Mesothelial cell of epicardium (in vitro differentiated cells): ENCODE measurements around the gene CCDC80. TPM values are rescaled to one million over a fixed set of nuclear protein-coding genes. Genes with fewer than 3 reads are reported as not detected.
A peak's percentile ranks its signal among the peaks of the same experiment; 100 is the strongest.

Source experiments
- DNase-seq, 2 experiments: peaks; one replicate each; pipeline ENCODE4 v3.0.0; 2021; ENCODE audit warnings: low spot score in 2 of 2; ENCODE audit not compliant: unreplicated experiment in 2 of 2
- H3K27ac Mint-ChIP-seq: 2 replicates; pipeline ENCODE4 v1.8.0; 2021; ENCODE audit warnings: mixed read lengths
- H3K27me3 Mint-ChIP-seq: 2 replicates; pipeline ENCODE4 v1.8.0; 2021; ENCODE audit warnings: low read depth, mixed read lengths
- H3K36me3 Mint-ChIP-seq: 2 replicates; pipeline ENCODE4 v1.8.0; 2021; ENCODE audit warnings: mixed read lengths
- H3K4me1 Mint-ChIP-seq: 2 replicates; pipeline ENCODE4 v1.8.0; 2021; ENCODE audit warnings: mixed read lengths
- H3K4me3 Mint-ChIP-seq: 2 replicates; pipeline ENCODE4 v1.8.0; 2021; ENCODE audit warnings: mild to moderate bottlenecking, moderate library complexity, mixed read lengths
- H3K9me3 Mint-ChIP-seq: 2 replicates; pipeline ENCODE4 v1.8.0; 2021; ENCODE audit warnings: mixed read lengths
- total RNA-seq: library from RNA; stranded (reverse); gene quantifications from 3 replicates; pipeline ENCODE4 v1.2.1, GENCODE V29; 2021
- TF ChIP-seq, protein P1 (sequence below): fragments of 200-600 bp; sonication (generic); IDR thresholded peaks from one replicate; pipeline ENCODE4 v1.5.0; 2021; ENCODE audit warnings: antibody characterized with exemption; ENCODE audit not compliant: unreplicated experiment

CCDC80 gene
- total RNA-seq, 1 donor from 2014 or later = 134 TPM

DNA sequence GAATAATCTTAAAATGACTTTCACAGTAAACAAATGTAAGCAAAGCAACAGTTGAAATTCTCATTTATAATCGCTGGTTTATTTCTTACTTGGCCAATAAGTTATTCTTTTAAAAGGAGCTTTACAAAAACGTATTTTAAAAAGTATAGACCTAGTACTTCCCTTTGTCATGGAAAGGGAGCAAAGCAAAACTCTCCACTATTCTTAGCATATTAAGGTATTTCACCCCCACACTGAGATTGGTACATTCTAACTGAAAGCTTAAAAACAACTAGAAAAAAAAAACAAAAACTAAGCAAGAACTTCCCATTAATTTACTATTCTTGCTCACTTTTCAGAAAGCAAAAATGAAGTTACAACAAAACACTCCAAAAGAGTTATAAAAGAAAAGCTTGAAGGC, 80.6 kb downstream of the CCDC80 start:
- Mint-ChIP-seq H3K36me3 (peaks cover 14% of the 10 kb centered on the region), H3K4me3 (peak overlapping the region; percentile 96)

DNA sequence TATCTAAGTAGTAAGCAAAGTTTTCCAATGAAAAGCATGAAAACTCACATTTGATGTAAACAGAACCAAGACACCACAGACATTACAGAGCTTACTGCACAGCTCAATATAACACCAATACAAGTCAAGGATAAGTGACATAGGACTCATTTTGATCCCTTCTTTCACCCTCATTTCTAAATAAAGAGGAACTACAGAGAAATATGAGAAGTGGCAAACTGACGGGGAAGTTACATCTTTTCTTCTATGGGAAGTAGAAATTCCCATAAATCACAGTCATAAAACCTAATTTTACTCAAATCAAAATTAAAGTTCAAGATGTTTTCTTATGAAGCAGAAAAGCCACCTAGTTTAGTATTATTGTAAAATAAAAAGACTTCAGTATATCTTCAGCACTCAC, 83.0 kb downstream of the CCDC80 start:
- TF ChIP-seq, protein P1, sequence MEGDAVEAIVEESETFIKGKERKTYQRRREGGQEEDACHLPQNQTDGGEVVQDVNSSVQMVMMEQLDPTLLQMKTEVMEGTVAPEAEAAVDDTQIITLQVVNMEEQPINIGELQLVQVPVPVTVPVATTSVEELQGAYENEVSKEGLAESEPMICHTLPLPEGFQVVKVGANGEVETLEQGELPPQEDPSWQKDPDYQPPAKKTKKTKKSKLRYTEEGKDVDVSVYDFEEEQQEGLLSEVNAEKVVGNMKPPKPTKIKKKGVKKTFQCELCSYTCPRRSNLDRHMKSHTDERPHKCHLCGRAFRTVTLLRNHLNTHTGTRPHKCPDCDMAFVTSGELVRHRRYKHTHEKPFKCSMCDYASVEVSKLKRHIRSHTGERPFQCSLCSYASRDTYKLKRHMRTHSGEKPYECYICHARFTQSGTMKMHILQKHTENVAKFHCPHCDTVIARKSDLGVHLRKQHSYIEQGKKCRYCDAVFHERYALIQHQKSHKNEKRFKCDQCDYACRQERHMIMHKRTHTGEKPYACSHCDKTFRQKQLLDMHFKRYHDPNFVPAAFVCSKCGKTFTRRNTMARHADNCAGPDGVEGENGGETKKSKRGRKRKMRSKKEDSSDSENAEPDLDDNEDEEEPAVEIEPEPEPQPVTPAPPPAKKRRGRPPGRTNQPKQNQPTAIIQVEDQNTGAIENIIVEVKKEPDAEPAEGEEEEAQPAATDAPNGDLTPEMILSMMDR = no peak
- H3K27me3 Mint-ChIP-seq = no peaks in the 10 kb centered on the region
- peaks cover 18% of the 10 kb centered on the region for H3K4me1 Mint-ChIP-seq
- H3K4me3 Mint-ChIP-seq = no peak overlapping the region
- H3K27ac Mint-ChIP-seq = no peak overlapping the region
- H3K9me3 Mint-ChIP-seq = no peaks in the 10 kb centered on the region
- DNase-seq = no peak
- H3K36me3 Mint-ChIP-seq = peaks cover 10% of the 10 kb centered on the region

More for the DNA sequence above, 80.6 kb downstream of the CCDC80 start:
- H3K27ac Mint-ChIP-seq = peak overlapping the region; percentile 99
- TF ChIP-seq, protein P1 = no peak
- DNase-seq = no peak
- H3K4me1 Mint-ChIP-seq = peaks cover 31% of the 10 kb centered on the region
- no peaks in the 10 kb centered on the region for H3K9me3 Mint-ChIP-seq
- H3K27me3 Mint-ChIP-seq = no peaks in the 10 kb centered on the region

DNA sequence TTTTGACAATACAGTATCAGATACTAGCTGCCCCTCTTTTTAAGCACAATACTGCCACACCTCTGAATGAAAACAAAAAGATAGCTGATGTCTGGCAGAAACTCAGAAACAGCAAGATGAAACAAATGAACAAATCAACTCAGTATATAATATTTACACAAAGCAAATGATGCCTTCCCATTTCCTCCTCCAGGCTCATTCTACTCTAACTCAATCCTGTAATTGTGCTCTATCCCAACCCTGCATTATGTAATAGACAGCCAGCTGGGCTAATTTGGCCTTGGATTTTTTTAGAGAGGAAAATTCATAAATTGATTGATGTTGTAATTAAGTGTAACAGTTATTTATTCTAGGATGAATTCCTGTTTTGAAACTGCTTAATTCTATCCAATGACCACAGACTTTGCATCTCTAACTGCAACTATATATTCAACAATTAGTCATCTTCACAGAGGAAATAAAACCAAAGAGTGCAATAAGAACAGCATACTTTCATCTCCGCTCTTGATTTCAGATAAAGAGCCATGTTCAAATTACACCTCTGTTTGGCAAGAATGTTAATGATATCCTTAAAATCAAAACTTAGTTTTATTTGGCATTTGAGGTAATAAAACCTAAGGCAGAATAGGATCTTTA, 85.3 kb downstream of the CCDC80 start:
- peaks cover 14% of the 10 kb centered on the region for H3K4me1 Mint-ChIP-seq
- H3K36me3 Mint-ChIP-seq = peaks cover 10% of the 10 kb centered on the region
- H3K9me3 Mint-ChIP-seq = no peaks in the 10 kb centered on the region
- no peak overlapping the region for H3K27ac Mint-ChIP-seq
- TF ChIP-seq, protein P1 = no peak
- no peak for DNase-seq
- H3K27me3 Mint-ChIP-seq = no peaks in the 10 kb centered on the region
- no peak overlapping the region for H3K4me3 Mint-ChIP-seq

DNA sequence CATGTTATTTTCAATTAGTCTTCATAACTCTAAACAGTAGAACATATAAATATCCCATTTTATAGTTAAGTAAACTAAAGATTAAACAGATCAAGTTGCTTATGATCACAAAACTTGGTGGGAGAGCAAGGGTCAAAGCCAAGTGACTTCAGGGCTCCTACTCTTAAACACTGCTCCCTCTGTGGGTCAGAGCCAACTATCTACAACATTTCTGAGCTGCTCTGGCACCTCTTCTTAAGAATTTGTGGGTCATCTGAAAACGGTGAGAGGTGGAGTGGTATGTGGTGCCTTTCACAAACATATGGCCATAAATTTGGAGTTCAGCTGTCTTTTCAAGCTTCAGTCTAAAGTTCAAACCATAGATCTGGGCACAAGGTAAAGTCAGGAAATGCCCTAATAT, 90.1 kb downstream of the CCDC80 start:
- Mint-ChIP-seq H3K4me3 (no peak overlapping the region), H3K27ac (no peak overlapping the region), H3K9me3 (no peaks in the 10 kb centered on the region), H3K27me3 (no peaks in the 10 kb centered on the region), H3K4me1 (no peaks in the 10 kb centered on the region), H3K36me3 (peaks cover 14% of the 10 kb centered on the region)
- DNase-seq = no peak
- TF ChIP-seq, protein P1 = no peak

Other genes with a start within 250 kb of the CCDC80 start
- not detected in 3 replicates for gene BTLA, start 141.7 kb downstream of the CCDC80 start, total RNA-seq
- 25.9 to 27.6 TPM (median 27.5 TPM) in 3 replicates for gene ATG3, start 79.2 kb downstream of the CCDC80 start, total RNA-seq
- gene SLC35A5, start 79.1 kb downstream of the CCDC80 start, total RNA-seq = 25.8 to 28.2 TPM (median 28.0 TPM) in 3 replicates
- not detected in 3 replicates for gene CD200R1L, start 205.7 kb upstream of the CCDC80 start, total RNA-seq